NCI-H128 (cell line): Measurements from ENCODE around the gene MYLK.
A peak's percentile ranks its signal among the peaks of the same experiment; 100 is the strongest.
"Not testable (repeated sequence)": the region's sequence is repeated elsewhere in the genome, so short reads cannot be mapped to it uniquely, and the experiment has no call there.

Experiments used
- DNase-seq: peaks from one replicate; lab custom pipeline; 2025; ENCODE audit not compliant: unreplicated experiment; lab: John Stamatoyannopoulos, UW

The MYLK gene, protein sequence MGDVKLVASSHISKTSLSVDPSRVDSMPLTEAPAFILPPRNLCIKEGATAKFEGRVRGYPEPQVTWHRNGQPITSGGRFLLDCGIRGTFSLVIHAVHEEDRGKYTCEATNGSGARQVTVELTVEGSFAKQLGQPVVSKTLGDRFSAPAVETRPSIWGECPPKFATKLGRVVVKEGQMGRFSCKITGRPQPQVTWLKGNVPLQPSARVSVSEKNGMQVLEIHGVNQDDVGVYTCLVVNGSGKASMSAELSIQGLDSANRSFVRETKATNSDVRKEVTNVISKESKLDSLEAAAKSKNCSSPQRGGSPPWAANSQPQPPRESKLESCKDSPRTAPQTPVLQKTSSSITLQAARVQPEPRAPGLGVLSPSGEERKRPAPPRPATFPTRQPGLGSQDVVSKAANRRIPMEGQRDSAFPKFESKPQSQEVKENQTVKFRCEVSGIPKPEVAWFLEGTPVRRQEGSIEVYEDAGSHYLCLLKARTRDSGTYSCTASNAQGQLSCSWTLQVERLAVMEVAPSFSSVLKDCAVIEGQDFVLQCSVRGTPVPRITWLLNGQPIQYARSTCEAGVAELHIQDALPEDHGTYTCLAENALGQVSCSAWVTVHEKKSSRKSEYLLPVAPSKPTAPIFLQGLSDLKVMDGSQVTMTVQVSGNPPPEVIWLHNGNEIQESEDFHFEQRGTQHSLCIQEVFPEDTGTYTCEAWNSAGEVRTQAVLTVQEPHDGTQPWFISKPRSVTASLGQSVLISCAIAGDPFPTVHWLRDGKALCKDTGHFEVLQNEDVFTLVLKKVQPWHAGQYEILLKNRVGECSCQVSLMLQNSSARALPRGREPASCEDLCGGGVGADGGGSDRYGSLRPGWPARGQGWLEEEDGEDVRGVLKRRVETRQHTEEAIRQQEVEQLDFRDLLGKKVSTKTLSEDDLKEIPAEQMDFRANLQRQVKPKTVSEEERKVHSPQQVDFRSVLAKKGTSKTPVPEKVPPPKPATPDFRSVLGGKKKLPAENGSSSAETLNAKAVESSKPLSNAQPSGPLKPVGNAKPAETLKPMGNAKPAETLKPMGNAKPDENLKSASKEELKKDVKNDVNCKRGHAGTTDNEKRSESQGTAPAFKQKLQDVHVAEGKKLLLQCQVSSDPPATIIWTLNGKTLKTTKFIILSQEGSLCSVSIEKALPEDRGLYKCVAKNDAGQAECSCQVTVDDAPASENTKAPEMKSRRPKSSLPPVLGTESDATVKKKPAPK (N-terminal part only)

DNA sequence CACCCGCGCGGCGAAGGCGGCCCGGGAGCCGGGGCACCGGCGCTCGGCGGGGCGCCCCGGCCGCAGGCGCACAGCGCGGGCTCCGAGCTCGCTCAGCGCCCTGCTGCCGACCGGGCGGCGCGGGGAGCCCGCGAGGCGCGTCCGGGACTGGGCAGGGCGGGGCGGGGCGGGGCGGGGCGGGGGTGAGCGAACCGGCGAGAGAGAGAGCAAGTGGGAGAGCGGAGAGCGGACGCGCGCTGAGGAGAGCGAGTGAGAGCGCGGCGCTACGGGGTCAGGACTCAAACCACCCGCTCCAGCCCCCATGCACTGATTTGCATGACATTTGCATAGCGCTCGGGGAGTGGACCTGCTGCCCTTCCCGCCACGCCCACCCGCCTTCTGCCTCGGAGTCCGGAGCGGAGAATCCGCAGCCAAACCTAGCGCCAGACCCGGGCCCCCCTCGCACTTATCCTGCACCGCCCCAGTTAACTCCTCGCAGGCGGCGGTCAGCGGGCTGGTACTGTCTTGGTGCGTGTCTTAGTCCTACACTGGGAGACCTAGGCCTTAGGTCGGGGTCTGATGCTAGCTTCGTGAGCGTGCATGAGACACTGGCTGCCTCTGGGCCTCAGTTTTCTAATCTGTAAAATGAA, at the start of gene MYLK:
TSS of gene MYLK (minus strand) at position 130 of the 629 bp plus-strand sequence. CDS start 90,491 bp downstream, outside the sequence.
- DNase-seq: peak; percentile 52

DNA sequence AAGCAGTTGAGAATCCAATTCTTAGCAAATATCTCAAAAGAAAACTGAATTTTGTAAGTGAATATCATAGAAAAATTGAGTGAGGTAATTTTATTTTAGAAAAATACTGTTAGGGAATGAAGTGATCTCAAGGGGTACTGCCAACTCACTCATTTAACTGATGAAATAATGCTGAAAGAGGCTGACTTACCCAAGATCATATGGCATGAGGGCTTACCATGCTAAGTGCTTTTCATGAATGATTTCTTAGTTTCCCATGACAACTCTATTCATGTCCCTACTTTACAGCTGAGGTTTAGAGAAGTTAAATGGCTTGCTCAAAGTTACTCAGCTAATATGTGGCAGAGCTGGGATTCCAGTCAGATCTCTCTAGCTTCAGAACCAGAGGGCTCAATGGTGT, 46.3 kb upstream of the MYLK start:
- no peak for DNase-seq

DNA sequence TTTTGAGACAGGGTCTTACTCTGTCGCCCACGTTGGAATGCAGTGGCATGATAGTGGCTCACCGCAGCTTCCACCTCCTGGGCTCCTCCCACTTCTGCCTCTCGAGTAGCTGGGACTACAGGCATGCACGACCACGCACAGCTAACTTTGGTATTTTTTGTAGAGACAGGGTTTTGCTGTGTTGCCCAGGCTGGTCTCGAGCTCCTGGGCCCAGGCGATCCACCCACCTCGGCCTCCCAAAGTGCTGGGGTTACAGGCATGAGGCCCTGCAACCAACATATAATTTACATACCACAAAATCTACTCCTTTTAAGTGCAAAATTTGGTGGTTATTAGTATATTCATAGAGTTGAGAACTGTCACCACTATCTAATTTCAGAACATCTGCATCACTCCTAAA, 45.2 kb upstream of the MYLK start:
- no peak for DNase-seq

DNA sequence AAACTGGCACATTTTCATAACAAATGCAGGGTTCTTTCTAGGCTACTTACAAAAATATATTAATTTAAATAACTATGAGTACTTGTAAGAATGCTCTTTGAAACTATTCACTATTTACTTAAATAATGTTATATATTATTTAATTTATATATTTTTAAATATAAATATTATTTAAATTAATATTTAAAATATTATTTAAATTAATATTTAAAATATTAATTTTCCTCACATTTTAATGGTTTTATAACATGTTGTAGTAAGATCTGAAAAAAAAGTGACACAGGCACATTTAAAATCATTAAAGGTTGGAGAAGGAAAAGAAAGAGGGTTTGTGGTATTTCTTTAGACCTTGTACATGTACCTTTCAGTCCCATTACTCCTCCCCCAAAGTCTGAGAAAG, 42.3 kb upstream of the MYLK start:
- DNase-seq: no peak

DNA sequence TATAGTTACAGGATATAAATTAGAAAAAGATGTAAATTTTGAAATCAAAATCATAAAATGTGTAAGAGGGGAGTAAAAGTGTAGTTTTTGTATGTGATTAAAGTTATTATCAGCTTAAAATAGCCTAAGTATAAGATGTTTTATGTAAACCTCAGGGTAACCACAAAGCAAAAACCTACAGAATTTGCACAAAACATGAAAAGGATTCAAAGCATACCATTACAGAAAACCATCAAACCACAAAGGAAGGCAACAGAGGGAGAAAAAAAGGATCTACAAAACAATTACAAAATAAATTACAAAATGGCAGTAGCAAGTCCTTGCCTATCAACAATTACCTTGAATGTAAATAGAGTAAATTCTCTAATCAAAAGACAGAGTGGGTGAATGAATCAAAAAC, 36.7 kb upstream of the MYLK start:
- DNase-seq: no peak

DNA sequence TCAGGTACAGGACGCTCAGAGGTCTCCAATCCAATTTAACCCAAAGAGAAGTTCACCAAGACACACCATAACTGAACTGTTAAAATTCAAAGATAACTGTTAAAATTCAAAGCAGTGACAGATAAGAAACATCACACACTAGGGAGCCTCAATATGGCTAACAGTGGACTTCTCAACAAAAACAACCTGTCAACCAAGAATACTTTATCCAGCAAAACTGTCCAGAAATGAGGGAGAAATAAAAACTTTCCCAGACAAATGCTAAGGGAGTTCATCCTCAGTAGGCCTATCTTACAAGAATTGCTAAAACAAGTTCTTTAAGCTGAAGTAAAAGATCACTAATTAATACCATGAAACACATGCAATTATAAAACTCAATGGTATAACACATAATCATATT, 36.3 kb upstream of the MYLK start:
- DNase-seq: no peak

DNA sequence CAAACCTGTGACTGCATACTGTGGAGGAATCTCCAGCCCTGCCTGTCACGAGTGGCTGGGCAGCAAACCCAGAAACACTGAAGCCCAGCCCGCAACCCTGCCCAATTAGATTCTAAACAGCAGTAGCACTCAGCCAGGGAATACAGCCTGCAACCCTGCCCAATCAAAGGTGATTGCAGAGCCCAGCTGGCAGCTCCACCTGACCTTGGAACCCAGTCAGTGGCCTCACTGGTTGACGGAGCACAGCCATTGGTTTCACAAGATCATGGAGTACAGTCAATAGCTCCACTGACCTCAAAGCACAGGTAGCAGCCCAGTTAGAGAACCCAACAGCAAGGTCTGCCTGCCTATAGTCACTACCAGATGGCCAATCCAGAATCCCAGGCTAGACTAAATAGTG, 35.2 kb upstream of the MYLK start:
- no peak for DNase-seq

DNA sequence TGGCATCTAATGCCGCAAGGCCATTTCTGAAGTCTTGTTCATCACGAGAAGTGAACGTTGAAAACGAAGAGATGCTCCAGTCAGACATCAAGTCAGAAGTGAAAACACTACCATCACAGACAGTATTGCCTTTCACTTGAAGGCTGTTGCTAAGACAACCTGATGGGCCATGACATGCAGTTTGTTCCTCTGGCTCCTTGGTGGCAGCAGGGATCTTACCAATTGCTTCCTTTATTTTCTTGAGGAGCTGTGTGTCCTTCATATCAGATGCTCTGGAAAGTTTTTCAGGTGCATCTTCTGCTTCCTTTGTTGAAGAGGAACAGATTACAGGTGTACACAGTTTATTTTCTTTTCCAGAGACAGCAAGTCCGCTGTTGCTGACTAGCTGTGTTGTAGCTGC, 30.7 kb upstream of the MYLK start:
- no peak for DNase-seq

DNA sequence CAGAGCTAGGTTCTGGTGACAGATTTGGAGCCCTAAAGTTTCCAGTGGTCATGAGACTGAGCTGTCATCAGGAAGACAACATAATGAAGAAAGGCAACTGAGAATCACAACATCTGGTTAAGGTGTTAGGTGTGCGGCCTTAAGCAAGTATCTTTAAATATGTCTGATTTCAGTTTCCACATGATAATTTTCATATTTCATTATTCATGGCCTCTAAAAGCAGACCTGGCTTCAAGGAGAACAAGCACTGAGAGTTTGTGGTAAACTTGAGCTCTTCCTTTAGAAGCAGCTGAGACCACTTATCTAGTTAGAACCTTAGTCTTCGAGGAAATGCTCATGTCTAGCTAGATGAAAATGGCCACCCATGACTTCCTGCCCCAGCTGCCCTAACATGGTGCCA, 25.7 kb upstream of the MYLK start:
- DNase-seq: no peak

DNA sequence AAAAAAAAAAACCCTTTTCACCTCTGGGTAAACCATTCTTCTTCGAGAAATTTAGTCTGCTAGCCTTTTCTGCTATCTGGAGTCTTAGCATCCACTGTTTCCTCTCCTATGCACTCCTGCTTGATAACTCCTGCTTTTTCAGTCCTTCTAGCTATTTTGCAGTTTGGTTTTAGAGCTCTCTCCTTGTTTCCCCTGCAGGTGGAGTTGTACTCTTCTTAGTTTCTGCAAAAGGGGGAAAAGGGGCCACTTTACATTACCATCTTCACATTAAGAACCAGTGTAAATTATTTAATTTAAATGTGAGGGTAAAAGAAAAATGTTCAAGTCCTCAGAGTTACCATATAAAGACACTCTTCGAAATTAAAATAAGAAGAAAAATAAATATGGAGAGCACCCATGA, 23.6 kb upstream of the MYLK start:
- no peak for DNase-seq

DNA sequence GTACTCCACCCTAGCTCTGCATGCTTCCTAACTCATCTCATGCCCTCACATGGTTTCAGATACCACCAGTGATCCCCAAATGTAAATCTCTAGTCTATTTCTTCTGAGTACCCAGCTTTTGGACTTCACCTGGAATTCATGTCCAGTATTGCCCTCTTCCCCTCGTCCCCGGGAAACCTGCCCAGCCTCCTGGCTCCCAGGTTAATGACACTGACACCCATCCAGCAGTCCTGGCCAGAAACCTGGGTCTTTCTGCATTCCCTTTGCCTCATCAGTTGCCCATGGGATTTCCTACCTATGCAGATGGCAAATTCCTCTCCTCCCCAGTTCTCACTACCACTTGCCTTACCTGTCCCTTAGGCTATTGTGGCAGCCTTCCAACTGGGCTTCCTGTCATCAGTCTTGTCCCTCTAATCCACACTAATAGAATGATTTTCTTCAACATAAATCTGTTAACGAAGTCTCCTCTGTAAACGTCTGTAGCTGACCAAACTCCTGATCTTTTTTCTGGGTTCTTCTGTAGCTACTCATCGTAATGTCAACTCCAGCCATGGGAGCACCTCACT, 15.3 kb upstream of the MYLK start:
- no peak for DNase-seq

DNA sequence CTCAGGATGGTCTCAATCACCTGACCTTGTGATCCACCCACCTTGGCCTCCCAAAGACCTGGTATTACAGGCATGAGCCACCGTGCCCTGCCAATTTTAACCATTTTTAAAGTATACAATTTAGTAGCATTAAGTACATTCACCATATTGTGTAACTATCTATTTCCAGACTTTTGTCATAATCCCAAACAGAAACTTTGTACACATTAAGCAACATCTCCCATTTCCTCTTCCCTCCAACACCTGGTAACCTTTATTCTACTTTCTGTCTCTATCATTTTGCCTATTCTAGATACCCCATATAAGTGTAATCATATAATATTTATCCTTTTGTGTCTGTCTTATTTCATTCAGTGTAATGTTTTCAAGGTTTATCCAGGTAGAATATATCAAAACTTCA, 8.9 kb upstream of the MYLK start:
- DNase-seq: no peak

DNA sequence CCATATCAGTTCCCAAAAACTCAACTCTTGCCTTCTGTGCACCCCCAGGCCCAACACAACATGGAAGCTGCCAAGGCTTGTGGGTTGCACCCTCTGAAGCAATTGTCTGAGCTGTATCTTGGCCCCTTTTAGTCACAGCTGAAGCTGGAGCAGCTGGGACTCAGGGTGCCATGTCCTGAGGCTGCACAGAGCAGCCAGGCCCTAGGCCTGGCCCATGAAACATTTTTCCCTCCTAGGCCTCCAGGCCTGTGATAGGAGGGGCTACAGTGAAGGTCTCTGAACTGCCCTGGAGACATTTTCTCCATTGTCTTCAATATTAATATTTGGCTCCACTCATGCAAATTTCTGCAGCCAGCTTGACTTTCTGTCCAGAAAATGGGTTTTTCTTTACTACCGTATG, 8.1 kb upstream of the MYLK start:
- DNase-seq: no peak

DNA sequence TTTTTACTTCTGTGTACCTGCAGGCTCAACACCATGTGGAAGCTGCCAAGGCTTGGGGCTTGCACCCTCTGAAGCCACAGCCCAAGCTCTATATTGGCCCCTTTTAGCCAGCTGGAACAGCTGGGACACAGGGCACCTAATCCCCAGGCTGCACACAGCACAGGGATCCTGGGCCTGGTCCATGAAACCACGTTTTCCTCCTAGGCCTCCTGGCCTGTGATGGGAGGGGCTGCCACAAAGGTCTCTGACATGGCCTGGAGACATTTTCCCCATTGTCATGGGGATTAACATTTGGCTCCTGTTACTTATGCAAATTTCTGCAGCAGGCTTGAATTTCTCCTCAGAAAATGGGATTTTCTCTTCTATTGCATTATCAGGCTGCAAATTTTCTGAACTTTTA, 6.9 kb upstream of the MYLK start:
- not testable (repeated sequence) for DNase-seq

DNA sequence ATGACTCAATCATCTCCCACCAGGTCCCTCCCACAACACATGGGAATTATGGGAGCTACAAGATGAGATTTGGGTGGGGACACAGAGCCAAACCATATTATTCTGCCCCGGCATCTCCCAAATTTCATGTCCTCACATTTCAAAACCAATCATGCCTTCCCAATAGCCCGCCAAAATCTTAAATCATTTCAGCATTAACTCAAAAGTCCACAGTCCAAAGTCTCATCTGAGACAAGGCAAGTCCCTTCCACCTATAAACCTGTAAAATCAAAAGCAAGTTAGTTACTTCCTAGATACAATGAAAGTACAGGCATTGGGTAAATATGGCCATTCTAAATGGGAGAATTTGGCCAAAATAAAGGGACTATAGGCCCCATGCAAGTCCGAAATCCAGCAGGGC, 6.0 kb upstream of the MYLK start:
- not testable (repeated sequence) for DNase-seq

DNA sequence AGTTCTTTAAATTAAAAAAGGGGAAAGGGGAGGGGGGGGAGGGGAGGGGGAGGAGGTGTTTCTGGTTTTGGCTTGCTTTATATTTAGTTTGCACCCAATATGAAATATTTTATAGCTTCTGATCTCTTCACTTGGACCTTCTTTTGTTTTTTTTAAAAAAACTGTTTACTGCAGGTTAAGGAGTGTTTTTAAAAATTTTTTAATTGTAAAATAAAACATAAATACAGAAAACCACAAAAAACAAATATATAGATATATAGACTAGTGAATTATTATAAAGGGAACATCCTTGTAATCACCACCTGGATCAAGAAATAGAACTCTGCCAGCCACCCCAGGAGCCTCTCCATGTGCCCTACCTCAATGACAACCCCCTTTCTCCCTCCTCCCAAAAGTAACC, 861 bp upstream of the MYLK start:
- no peak for DNase-seq

DNA sequence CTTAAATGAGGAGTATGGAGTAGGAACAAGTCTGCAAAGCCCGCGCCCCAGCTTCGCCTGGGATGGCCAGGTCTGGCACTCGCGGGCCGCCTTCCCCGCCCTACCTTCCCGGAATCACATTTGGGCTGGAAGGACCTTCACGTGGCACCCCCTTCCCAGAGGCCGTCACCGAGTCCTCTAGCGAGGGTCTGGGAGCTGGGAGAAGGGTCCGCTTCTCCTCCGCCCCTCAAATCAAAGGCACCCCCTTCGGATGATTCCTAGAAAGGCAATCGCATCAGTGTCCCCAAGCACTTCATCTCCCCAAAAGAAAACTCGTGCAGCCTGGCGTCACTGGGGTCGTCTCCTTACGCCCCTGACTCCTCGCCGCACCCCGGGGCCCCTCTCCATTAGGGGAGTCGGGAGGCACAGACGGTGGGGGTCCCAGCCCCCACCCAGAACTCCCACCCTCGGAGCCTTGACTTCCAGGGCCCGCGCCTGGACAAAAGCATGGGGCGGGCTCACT, 380 bp downstream of the MYLK start:
- no peak for DNase-seq

DNA sequence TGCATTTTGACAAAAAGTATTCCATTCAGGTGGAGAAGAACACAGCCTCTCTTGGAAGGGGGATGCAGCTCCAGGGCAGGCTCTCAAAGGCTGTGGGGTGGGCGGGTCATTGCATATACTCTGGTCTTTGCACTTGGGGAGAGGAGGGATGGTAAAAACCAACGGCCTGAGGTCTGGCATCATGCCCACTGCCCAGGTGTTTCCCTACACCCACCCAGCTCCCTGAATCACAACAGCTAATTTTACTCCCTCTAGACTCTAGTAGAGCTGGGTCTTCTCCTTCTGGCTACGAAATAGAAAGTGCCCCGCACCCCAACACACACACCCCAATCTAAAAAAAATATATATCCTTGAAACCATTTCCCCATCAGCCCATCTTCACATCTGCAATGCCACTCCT, 1.0 kb downstream of the MYLK start:
- DNase-seq: no peak

DNA sequence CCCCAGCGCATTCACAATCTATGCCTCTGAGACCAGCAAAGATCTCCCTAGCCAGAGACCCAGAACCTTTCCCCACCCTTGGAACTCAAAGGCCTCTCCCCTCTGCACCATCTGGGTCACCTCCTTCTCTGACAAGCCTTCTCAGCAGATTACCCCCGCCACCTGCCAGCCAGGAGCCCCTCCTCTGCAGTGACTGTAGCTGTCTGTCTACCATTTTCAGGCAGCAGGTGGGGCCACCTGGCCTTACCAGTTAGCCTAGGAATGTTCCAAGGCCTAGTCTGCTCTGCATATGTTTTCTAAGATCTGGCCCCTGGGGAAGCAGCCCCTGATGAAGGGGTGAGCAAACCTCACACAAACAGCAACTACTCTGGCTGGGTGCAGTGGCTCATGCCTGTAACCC, 2.4 kb downstream of the MYLK start:
- DNase-seq: no peak

DNA sequence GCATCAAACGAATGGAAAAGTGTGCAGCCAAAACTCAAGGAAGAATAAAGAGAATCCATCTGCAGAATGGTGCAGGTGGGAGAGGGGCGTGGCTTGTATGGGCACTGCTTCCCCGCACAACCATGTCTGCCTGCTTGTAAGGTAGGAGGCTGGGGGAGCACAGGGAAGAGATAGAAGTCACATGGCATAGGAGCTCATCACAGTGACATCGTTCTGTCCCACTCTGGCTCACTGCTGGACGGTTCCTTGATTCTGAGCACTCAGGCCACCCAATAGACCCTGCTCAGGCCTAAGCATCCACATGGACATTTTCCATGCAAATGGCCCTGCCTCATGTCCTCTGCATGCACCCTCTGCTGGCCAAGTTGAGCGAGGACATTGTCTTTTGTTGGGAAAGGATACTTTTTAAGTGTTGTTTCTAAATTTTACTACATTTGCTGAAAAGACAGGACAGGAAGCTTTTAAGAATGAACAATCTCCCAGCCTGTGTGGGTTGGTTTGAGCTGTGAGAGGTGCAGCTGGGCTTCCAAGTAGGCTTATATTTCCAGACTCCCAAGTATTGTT, 3.1 kb downstream of the MYLK start:
- DNase-seq: no peak
